Ovary (tissue), 9 donors: ENCODE data around the gene RPL10A. TPM values are rescaled to one million over a fixed set of nuclear protein-coding genes. Genes with fewer than 3 reads are reported as not detected.

Source experiments
- DNase-seq, 5 donors: peaks; one replicate each; pipeline ENCODE4 v3.0.0-alpha.2; 2019 to 2020
- H3K27ac ChIP-seq, 2 donors: fragments of 200-600 bp; one replicate each; pipeline versions ENCODE4 v1.5.1 to v1.8.0; 2019 to 2022
- H3K27me3 ChIP-seq: fragments of 200-600 bp; one replicate; pipeline ENCODE4 v1.8.0; 2022
- H3K36me3 ChIP-seq: fragments of 200-600 bp; sonication (generic); one replicate; pipeline ENCODE4 v1.5.1; 2019
- H3K4me1 ChIP-seq: one replicate; pipeline ENCODE4 v1.8.1; 2013; ENCODE audit warnings: mild to moderate bottlenecking, moderate library complexity; ENCODE audit not compliant: insufficient read depth
- H3K4me3 ChIP-seq: fragments of 200-600 bp; sonication (generic); one replicate; pipeline ENCODE4 v1.5.1; 2017
- H3K9me3 ChIP-seq, 2 donors: fragments of 200-600 bp in 1 of 2; sonication (generic) in 1 of 2; one replicate each; pipeline versions ENCODE4 v1.5.1 to v1.8.1; 2013 to 2019; ENCODE audit warnings: mild to moderate bottlenecking in 1 of 2, moderate library complexity in 1 of 2
- EP300 ChIP-seq: sonication (generic); formaldehyde crosslinking; IDR thresholded peaks from one replicate; pipeline ENCODE4 v1.6.1; 2017; ENCODE audit warnings: antibody characterized with exemption
- POLR2A ChIP-seq: fragments of 450-650 bp; IDR thresholded peaks from one replicate; pipeline ENCODE4 v1.6.1; 2017; ENCODE audit warnings: antibody characterized with exemption, mild to moderate bottlenecking, moderate library complexity
- WGBS, 3 donors: extraction: QIAGEN DNeasy Blood & Tissue Kit in 1 of 3; methylation state at CpG; one replicate each; pipeline versions ENCODE4 v1.1.5 to v1.1.7; 2013 to 2017; 5-methylcytosine and 5-hydroxymethylcytosine counted together
- intact Hi-C, 4 donors: fragments of 100-400 bp; cut with DNase I; formaldehyde crosslinking; loops; one replicate each; pipeline versions ENCODE4 v1.11.0 to v1.15.1; 2022 to 2023
- polyA plus RNA-seq, 2 donors: library from polyadenylated mRNA; stranded (reverse); fragments of 200-250 nt in 1 of 2; fragments of 350-450 nt in 1 of 2; fragmentation: Illumina TruSeq in 1 of 2; extraction: RNeasy Lipid Tissue Mini Kit (QIAGEN cat#74804) in 1 of 2; gene quantifications; one replicate each; pipeline ENCODE4 v1.2.3, GENCODE V29; 2013 to 2014
- total RNA-seq, 7 donors: library from RNA; depleted of rRNA in 2 of 7; stranded (reverse); fragments of >200 nt in 2 of 7; fragmentation: NEBNext Ultra II Directional in 3 of 7; extraction: Animal tissue kit (Norgen Biotek cat#: 25700) in 3 of 7; gene quantifications; one replicate each; pipeline versions ENCODE4 v1.1.0 to v1.2.4, GENCODE V29; 2016 to 2023
- TF ChIP-seq, protein P1 (sequence below), 3 donors: fragments of 450-650 bp in 2 of 3; fragments of 200-600 bp in 1 of 3; IDR thresholded peaks; one replicate each; pipeline versions ENCODE4 v1.5.1 to v1.8.0; 2016 to 2022; ENCODE audit warnings: antibody characterized with exemption in 3 of 3, mild to moderate bottlenecking in 1 of 3
- donor health status: DM: no; HTN: no; CAD: no; lungs with moderate emphysema.
- donor health status: DM: no; HTN: no; CAD: no.
- donor health status: Bipolar disorder and iron deficiency.
- donor health status: DM: yes; HTN: yes; CAD: no.
- donor health status: DM: no; HTN: no; CAD: no.
- donor health status: DM: yes; HTN: yes; CAD: no.

The RPL10A gene
- total and polyA plus RNA-seq, 9 donors: 2,596 to 5,052 (median 3,198) TPM

DNA sequence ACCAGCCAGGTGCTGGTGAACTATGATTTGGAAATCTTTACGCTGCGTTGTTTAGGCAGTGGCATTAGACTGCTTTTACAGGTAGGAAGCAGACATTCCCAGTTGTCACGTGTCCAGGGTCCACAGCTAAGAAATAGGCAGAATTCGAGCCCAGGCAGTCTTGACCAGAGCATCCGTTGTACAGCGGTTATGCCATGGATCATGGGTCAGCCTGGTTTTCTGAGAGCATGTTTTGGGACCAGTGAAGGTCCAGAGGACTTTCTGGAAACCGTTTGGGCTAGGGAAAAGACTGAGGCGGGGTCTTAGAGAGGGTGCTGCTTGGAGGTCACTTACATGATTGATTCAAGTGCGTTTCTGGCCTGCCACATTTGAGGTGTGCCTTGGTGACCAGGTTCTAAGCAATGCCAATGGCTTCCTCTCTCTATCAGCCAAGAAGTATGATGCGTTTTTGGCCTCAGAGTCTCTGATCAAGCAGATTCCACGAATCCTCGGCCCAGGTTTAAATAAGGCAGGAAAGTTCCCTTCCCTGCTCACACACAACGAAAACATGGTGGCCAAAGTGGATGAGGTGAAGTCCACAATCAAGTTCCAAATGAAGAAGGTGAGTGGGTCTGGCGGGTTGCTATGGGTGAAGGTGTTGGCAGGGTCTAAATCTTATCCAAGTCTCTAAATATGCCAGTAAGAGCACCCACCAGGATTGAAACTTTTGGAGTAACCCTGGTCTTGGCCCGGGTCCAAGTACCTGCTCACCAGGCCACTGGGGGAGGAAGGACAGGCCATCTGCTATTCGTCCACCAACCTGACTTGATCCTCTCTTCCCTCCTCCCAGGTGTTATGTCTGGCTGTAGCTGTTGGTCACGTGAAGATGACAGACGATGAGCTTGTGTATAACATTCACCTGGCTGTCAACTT, 1.8 kb downstream of the RPL10A start:
- H3K36me3 ChIP-seq: no peaks in the 10 kb centered on the region

DNA sequence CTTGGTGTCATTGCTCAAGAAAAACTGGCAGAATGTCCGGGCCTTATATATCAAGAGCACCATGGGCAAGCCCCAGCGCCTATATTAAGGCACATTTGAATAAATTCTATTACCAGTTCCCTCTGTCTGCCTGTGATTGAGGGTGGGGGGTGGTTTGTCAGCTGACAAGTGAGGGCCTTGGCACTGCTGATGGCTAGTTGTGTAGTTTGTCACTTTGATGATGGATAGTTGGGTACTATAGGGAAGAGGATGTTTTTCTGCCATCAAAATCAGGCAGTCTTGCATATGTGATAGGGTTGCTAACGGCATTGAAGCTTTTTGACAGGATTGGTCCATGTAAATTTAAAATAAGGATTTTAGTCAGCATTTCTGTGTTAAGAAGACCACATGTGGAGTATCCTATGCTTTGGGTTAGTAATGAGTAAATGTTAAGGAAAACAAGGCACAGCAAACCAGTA, 2.5 kb downstream of the RPL10A start:
- WGBS, 3 donors: 40 to 48% (median 46%) methylated on average over 3 of the region's 3 CpGs
- Histone ChIP-seq H3K4me3 (no peak overlapping the region), H3K27me3 (no peaks in the 10 kb centered on the region), H3K9me3 (no peaks in the 10 kb centered on the region), H3K27ac (no peak overlapping the region), H3K4me1 (peaks cover 8% of the 10 kb centered on the region), H3K36me3 (no peaks in the 10 kb centered on the region)
- DNase-seq: no peak
- no peak for TF ChIP-seq POLR2A
- TF ChIP-seq EP300: no peak
- intact Hi-C loops: no loop called here

More for the DNA sequence above, 1.8 kb downstream of the RPL10A start:
- Histone ChIP-seq H3K27me3 (no peaks in the 10 kb centered on the region), H3K4me3 (peak overlapping the region; percentile 65), H3K4me1 (peaks cover 8% of the 10 kb centered on the region), H3K9me3 (no peaks in the 10 kb centered on the region), H3K27ac (peak overlapping the region; percentile 78 to 81)
- WGBS, 3 donors: 18 to 38% (median 25%) methylated on average over 18 of the region's 18 CpGs
- TF ChIP-seq EP300 (no peak), POLR2A (no peak)
- TF ChIP-seq, protein P1, sequence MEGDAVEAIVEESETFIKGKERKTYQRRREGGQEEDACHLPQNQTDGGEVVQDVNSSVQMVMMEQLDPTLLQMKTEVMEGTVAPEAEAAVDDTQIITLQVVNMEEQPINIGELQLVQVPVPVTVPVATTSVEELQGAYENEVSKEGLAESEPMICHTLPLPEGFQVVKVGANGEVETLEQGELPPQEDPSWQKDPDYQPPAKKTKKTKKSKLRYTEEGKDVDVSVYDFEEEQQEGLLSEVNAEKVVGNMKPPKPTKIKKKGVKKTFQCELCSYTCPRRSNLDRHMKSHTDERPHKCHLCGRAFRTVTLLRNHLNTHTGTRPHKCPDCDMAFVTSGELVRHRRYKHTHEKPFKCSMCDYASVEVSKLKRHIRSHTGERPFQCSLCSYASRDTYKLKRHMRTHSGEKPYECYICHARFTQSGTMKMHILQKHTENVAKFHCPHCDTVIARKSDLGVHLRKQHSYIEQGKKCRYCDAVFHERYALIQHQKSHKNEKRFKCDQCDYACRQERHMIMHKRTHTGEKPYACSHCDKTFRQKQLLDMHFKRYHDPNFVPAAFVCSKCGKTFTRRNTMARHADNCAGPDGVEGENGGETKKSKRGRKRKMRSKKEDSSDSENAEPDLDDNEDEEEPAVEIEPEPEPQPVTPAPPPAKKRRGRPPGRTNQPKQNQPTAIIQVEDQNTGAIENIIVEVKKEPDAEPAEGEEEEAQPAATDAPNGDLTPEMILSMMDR (IDR thresholded peaks at IDR 0.05): no peak
- DNase-seq: peak in 3 of 5 donors; percentile 58 to 69 (median 62)
- intact Hi-C loops: loop anchor here in 1 of 4 donors (2.0 to 5.0 kb wide), 2 partner anchors 27 to 128 kb away; partner anchors contain the start of genes PPARD and TEAD3

DNA sequence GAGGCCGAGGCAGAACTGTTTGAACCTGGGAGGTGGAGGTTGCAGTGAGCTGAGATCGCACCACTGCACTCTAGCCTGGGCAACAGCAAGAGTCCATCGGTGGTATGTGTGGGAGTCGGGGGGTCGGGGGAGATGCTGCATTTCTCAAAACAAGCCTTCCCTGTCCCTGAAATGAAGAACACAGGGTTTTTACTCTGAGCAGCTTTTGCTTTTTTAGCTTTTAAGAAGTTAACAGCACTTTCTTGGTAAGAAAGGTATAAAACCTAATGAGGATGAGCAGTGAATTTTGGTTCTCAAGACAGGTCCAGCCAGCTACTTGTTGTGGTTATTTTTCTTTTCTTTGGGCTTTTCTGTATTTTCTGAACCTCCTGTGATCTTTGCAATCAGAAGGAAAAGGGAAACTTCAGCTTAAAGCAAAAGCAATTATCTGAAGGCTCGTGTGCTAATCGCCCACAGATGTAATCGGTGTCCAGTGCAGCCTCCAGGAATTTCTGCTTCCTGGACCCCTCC, 3.7 kb downstream of the RPL10A start:
- TF ChIP-seq, protein P1 (IDR thresholded peaks at IDR 0.05): no peak
- no peak for TF ChIP-seq EP300
- no peak for TF ChIP-seq POLR2A
- Histone ChIP-seq H3K4me1 (peaks cover 8% of the 10 kb centered on the region), H3K4me3 (no peak overlapping the region), H3K36me3 (no peaks in the 10 kb centered on the region), H3K9me3 (no peaks in the 10 kb centered on the region), H3K27ac (no peak overlapping the region), H3K27me3 (no peaks in the 10 kb centered on the region)
- WGBS, 3 donors: 9 to 20% (median 11%) methylated on average over 8 of the region's 8 CpGs
- no peak for DNase-seq
- intact Hi-C loops: no loop called here

DNA sequence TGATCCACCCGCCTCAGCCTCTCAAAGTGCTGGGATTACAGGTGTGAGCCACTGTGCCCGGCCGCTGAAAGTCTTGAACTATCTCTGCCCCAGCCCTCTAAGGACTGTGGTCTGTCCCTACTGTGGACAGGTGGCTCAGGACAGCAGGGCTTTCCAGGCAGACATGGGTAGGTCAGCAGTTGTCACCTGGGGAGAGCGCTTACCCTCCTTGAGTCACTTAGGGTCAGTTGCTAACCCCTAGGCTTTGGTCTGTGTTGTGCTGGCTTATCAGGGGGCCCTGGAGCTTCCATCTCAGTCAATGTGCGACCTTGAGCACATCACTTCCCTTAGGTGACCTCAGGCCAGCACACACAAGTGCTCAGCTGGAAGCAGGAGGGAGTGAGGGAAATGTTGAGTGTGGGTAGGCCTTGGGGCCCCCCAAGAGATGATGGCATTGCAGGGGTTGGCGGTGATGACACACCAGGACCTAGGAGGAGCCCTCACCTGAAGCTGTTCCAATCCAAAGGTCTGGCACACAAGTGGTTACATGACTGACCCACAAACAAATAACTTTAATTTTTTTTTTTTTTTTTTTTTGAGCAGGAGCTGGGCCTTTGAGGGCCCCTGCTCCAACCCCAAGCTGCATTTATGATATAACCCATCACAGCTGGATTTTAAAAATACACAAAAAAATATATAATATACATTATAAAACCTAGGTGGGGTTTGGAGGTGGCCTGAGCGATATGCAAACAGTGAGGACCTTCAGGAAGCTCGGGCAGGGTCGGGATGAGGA, 5.1 kb downstream of the RPL10A start:
- no peak for DNase-seq
- WGBS, 3 donors: 75 to 84% (median 77%) methylated on average over 9 of the region's 9 CpGs
- no peaks in the 10 kb centered on the region for H3K36me3 ChIP-seq
- H3K9me3 ChIP-seq: no peaks in the 10 kb centered on the region
- intact Hi-C loops: no loop called here
- TF ChIP-seq, protein P1 (IDR thresholded peaks at IDR 0.05): no peak
- no peak for TF ChIP-seq POLR2A
- TF ChIP-seq EP300: no peak
- no peaks in the 10 kb centered on the region for H3K27me3 ChIP-seq
- H3K27ac ChIP-seq: no peak overlapping the region
- no peak overlapping the region for H3K4me3 ChIP-seq
- H3K4me1 ChIP-seq: peaks cover 8% of the 10 kb centered on the region
